GM23248 (cell line): Measurements from ENCODE around the gene ATP8A1.

Source experiments
- EZH2 ChIP-seq: fragments of 200-600 bp; sonication (generic); IDR thresholded peaks from 2 replicates; pipeline ENCODE4 v1.6.1; 2018; ENCODE audit warnings: antibody characterized with exemption, mild to moderate bottlenecking; ENCODE audit not compliant: insufficient read depth, poor library complexity, severe bottlenecking
- EZH2phosphoT487 ChIP-seq: fragments of 200-600 bp; sonication (generic); IDR thresholded peaks from 2 replicates; pipeline ENCODE4 v1.6.1; 2018; ENCODE audit warnings: antibody characterized with exemption, moderate library complexity, mild to moderate bottlenecking, low read depth; ENCODE audit not compliant: insufficient read depth

GRCh38 chr4:42381666-42382065 lies 275.2 kb downstream of the ATP8A1 start:
- TF ChIP-seq EZH2, result no peak
- TF ChIP-seq EZH2phosphoT487, result no peak
